GM23248 (cell line): Measurements from ENCODE around the gene TEX22. TPM values are rescaled to one million over a fixed set of nuclear protein-coding genes. Genes with fewer than 3 reads are reported as not detected.
A peak's percentile ranks its signal among the peaks of the same experiment; 100 is the strongest.

Experiments
- DNase-seq: peaks from one replicate; pipeline ENCODE4 v3.0.0-alpha.2; 2015
- H2AFZ ChIP-seq: fragments of 200-600 bp; sonication (generic); 2 replicates; pipeline ENCODE4 v1.6.1; 2016; ENCODE audit warnings: antibody characterized with exemption
- H3F3A ChIP-seq: fragments of 200-600 bp; sonication (generic); 2 replicates; pipeline ENCODE4 v1.6.1; 2016; ENCODE audit warnings: mild to moderate bottlenecking, antibody characterized with exemption, mixed run types; ENCODE audit not compliant: insufficient read depth
- H3K27ac ChIP-seq: fragments of 200-600 bp; sonication (generic); 2 replicates; pipeline ENCODE4 v1.5.1; 2016; ENCODE audit warnings: mild to moderate bottlenecking
- H3K27me3 ChIP-seq: fragments of 200-600 bp; sonication (generic); replicated peaks from 2 replicates; pipeline ENCODE4 v1.6.1; 2016; ENCODE audit warnings: mild to moderate bottlenecking; ENCODE audit not compliant: insufficient read depth
- H3K36me3 ChIP-seq: fragments of 200-600 bp; sonication (generic); 2 replicates; pipeline ENCODE4 v1.6.1; 2016; ENCODE audit warnings: low read depth, mild to moderate bottlenecking
- H3K4me1 ChIP-seq: fragments of 200-600 bp; sonication (generic); 2 replicates; pipeline ENCODE4 v1.6.1; 2016; ENCODE audit warnings: mild to moderate bottlenecking; ENCODE audit not compliant: insufficient read depth
- H3K4me2 ChIP-seq: fragments of 200-600 bp; sonication (generic); one replicate; pipeline ENCODE4 v1.6.1; 2016; ENCODE audit warnings: mild to moderate bottlenecking; ENCODE audit not compliant: unreplicated experiment
- H3K4me3 ChIP-seq: fragments of 200-600 bp; sonication (generic); 2 replicates; pipeline ENCODE4 v1.5.1; 2016; ENCODE audit warnings: mild to moderate bottlenecking
- H3K79me2 ChIP-seq: fragments of 200-600 bp; sonication (generic); 2 replicates; pipeline ENCODE4 v1.6.1; 2016; ENCODE audit warnings: mild to moderate bottlenecking; ENCODE audit not compliant: insufficient read depth
- H3K9ac ChIP-seq: fragments of 200-600 bp; sonication (generic); 2 replicates; pipeline ENCODE4 v1.6.1; 2016; ENCODE audit warnings: mild to moderate bottlenecking
- H3K9me2 ChIP-seq: fragments of 200-600 bp; sonication (generic); 2 replicates; pipeline ENCODE4 v1.6.1; 2016; ENCODE audit warnings: mixed run types, mild to moderate bottlenecking, moderate library complexity; ENCODE audit not compliant: insufficient read depth
- H3K9me3 ChIP-seq: fragments of 200-600 bp; sonication (generic); one replicate; pipeline ENCODE4 v1.6.1; 2017; ENCODE audit warnings: low read depth
- H4K20me1 ChIP-seq: fragments of 200-600 bp; sonication (generic); 2 replicates; pipeline ENCODE4 v1.6.0; 2016; ENCODE audit not compliant: insufficient read depth
- EZH2 ChIP-seq: fragments of 200-600 bp; sonication (generic); IDR thresholded peaks from 2 replicates; pipeline ENCODE4 v1.6.1; 2018; ENCODE audit warnings: antibody characterized with exemption, mild to moderate bottlenecking; ENCODE audit not compliant: insufficient read depth, poor library complexity, severe bottlenecking
- EZH2phosphoT487 ChIP-seq: fragments of 200-600 bp; sonication (generic); IDR thresholded peaks from 2 replicates; pipeline ENCODE4 v1.6.1; 2018; ENCODE audit warnings: antibody characterized with exemption, moderate library complexity, mild to moderate bottlenecking, low read depth; ENCODE audit not compliant: insufficient read depth
- WGBS, 2 experiments: methylation state at CpG; one replicate each; pipeline ENCODE4 v1.1.6; 2015 to 2017; ENCODE audit warnings: low lambda C conversion rate in 2 of 2, low coverage in 1 of 2; ENCODE audit errors: missing lambda C conversion rate in 2 of 2; 5-methylcytosine and 5-hydroxymethylcytosine counted together
- in situ Hi-C: fragments of 300-500 bp; cut with MboI; formaldehyde crosslinking; loops from 2 replicates; pipeline ENCODE4 v1.15.0; 2020
- polyA plus RNA-seq: library from polyadenylated mRNA; unstranded; fragments of >200 nt; fragmentation: Nextera tagmentation; extraction: Ambion mirVana; gene quantifications from 2 replicates; pipeline ENCODE4 v1.2.1, GENCODE V29; 2016
- total RNA-seq: library from RNA; depleted of rRNA; stranded (reverse); fragments of >200 nt; shearing (Covaris generic); gene quantifications from 2 replicates; pipeline ENCODE4 v1.2.3, GENCODE V29; 2014

The TEX22 gene
- total and polyA plus RNA-seq, 2 experiments from 2014 or later: 0.43 to 0.46 TPM

DNA sequence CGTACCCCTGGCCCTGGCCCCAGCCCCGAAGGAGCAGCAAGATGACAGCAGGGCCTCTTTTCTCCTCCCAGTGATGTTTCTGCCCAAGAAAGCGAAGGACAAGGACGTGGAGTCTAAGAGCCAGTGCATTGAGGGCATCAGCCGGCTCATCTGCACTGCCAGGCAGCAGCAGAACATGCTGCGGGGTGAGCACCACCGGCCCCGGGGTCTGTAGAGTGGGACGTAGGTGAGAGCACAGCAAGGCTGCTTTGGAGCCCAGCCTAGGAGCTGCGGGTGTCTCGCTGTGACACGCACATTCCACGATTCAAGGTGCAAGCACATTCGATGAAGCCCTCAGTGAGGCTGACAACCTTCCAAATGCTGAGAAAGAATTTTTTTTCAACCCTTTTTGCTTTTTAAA, 5.2 kb upstream of the TEX22 start:
- H2AFZ ChIP-seq: no peak overlapping the region
- peaks cover 5% of the 10 kb centered on the region; the same call in 1 of the 2 replicates for H3K4me1 ChIP-seq
- no peaks in the 10 kb centered on the region for H3K9me2 ChIP-seq
- H3K27me3 ChIP-seq: no peaks in the 10 kb centered on the region
- TF ChIP-seq EZH2 (no peak), EZH2phosphoT487 (no peak)
- WGBS, 2 experiments: 95% methylated on average over 13 to 14 of the region's 14 CpGs
- no peaks in the 10 kb centered on the region for H3K36me3 ChIP-seq
- H3K79me2 ChIP-seq: no peaks in the 10 kb centered on the region
- no peaks in the 10 kb centered on the region for H3F3A ChIP-seq
- no peak overlapping the region for H3K4me3 ChIP-seq
- in situ Hi-C loops: no loop called here
- H4K20me1 ChIP-seq: no peaks in the 10 kb centered on the region
- no peak for DNase-seq
- H3K27ac ChIP-seq: no peak overlapping the region
- H3K4me2 ChIP-seq: no peak overlapping the region
- H3K9ac ChIP-seq: no peak overlapping the region
- H3K9me3 ChIP-seq: no peaks in the 10 kb centered on the region

GRCh38 chr14:105394714-105395537, 3.4 kb upstream of the TEX22 start:
- Histone ChIP-seq H3K9me2 (no peaks in the 10 kb centered on the region), H3K9ac (no peak overlapping the region), H3K9me3 (no peaks in the 10 kb centered on the region), H3K79me2 (peaks cover 15% of the 10 kb centered on the region; the same call in 1 of the 2 replicates), H3K4me1 (peaks cover 15% of the 10 kb centered on the region), H3F3A (no peaks in the 10 kb centered on the region), H3K36me3 (no peaks in the 10 kb centered on the region), H4K20me1 (no peaks in the 10 kb centered on the region), H2AFZ (no peak overlapping the region), H3K27me3 (no peaks in the 10 kb centered on the region), H3K4me3 (no peak overlapping the region), H3K27ac (no peak overlapping the region), H3K4me2 (no peak overlapping the region)
- in situ Hi-C loops: no loop called here
- 80 to 82% methylated on average over 22 to 25 of the region's 25 CpGs for WGBS, 2 experiments
- no peak for TF ChIP-seq EZH2phosphoT487
- no peak for TF ChIP-seq EZH2
- DNase-seq: no peak

GRCh38 chr14:105395538-105395854, 2.8 kb upstream of the TEX22 start:
- Histone ChIP-seq H4K20me1 (no peaks in the 10 kb centered on the region), H3K36me3 (0 out of 2 replicates have a peak, but pooled peaks cover 2% of the 10 kb centered on the region)
- TF ChIP-seq EZH2 (no peak), EZH2phosphoT487 (no peak)

DNA sequence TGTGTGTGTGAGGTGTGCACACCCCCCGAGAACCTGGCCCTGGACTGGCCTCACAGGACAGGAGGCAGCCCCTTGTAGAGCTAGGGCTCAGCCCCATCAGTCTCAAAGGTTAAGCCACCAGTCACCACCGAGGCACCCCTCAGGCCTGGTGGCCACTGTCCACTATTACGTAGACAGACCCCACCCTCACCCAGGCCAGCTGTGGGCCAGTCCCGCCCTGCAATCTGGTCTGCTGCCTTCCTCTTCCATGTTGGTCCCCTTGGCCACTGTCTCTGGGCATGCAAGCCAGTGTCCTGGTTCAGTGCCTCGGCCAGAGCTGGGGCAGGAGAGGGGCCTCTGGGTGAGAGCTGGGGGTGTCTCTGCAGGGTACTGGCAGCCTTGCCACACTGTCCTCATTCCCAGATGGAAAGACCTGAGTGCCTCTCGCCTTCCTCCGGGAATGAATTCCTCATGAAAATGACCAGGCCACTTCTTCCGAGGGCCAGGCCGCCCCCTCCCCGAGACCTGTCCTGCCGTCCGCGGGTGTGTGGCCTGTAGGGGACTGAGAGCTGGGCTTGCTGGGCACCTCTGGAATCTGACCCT, 897 bp upstream of the TEX22 start:
- TF ChIP-seq EZH2phosphoT487 (no peak), EZH2 (no peak)
- no peaks in the 10 kb centered on the region for H3F3A ChIP-seq
- peak overlapping the region; percentile 85 for H3K4me2 ChIP-seq
- H3K4me3 ChIP-seq: peak overlapping the region; percentile 97
- 79 to 81% methylated on average over 12 of the region's 13 CpGs for WGBS, 2 experiments
- H3K9me3 ChIP-seq: no peaks in the 10 kb centered on the region
- no peak for DNase-seq
- in situ Hi-C loops: no loop called here
- no peaks in the 10 kb centered on the region for H3K27me3 ChIP-seq
- no peaks in the 10 kb centered on the region for H4K20me1 ChIP-seq
- H2AFZ ChIP-seq: peak overlapping the region; percentile 84
- H3K9me2 ChIP-seq: no peaks in the 10 kb centered on the region
- peaks cover 15% of the 10 kb centered on the region for H3K4me1 ChIP-seq
- H3K36me3 ChIP-seq: peaks cover 10% of the 10 kb centered on the region; the same call in 1 of the 2 replicates
- peaks cover 20% of the 10 kb centered on the region; the same call in 1 of the 2 replicates for H3K79me2 ChIP-seq
- peak overlapping the region; percentile 95 for H3K9ac ChIP-seq
- H3K27ac ChIP-seq: peak overlapping the region; percentile 53

More at GRCh38 chr14:105395538-105395854, 2.8 kb upstream of the TEX22 start:
- no peak overlapping the region for H2AFZ ChIP-seq
- in situ Hi-C loops: no loop called here
- no peaks in the 10 kb centered on the region for H3K27me3 ChIP-seq
- no peak overlapping the region for H3K27ac ChIP-seq
- H3K4me3 ChIP-seq: no peak overlapping the region
- no peaks in the 10 kb centered on the region for H3K9me3 ChIP-seq
- H3K79me2 ChIP-seq: peaks cover 20% of the 10 kb centered on the region; the same call in 1 of the 2 replicates
- WGBS, 2 experiments: 87 to 90% methylated on average over 8 of the region's 8 CpGs
- H3K9ac ChIP-seq: no peak overlapping the region
- no peak overlapping the region for H3K4me2 ChIP-seq
- no peak for DNase-seq
- no peaks in the 10 kb centered on the region for H3F3A ChIP-seq
- no peaks in the 10 kb centered on the region for H3K9me2 ChIP-seq
- peaks cover 15% of the 10 kb centered on the region for H3K4me1 ChIP-seq
